WERI-Rb-1 (cell line): ENCODE measurements around the gene MSANTD3.
"Not testable (repeated sequence)": the region's sequence is repeated elsewhere in the genome, so short reads cannot be mapped to it uniquely, and the experiment has no call there.

Experiments
- DNase-seq: peaks from one replicate; pipeline ENCODE4 v3.0.0-alpha.2; 2020
- H3K27ac ChIP-seq: fragments of 250-450 bp; sonication (Bioruptor Pico); 2 replicates; pipeline ENCODE4 v1.5.1; 2020; ENCODE audit warnings: mild to moderate bottlenecking, moderate library complexity
- H3K27me3 ChIP-seq: fragments of 250-450 bp; sonication (Bioruptor Pico); 2 replicates; pipeline ENCODE4 v1.5.1; 2021; ENCODE audit warnings: mild to moderate bottlenecking, low read depth, moderate library complexity; ENCODE audit not compliant: insufficient read depth, severe bottlenecking
- H3K36me3 ChIP-seq: fragments of 250-450 bp; sonication (Bioruptor Pico); 2 replicates; pipeline ENCODE4 v1.5.1; 2020; ENCODE audit warnings: mild to moderate bottlenecking, moderate library complexity
- H3K4me3 ChIP-seq: 2 replicates; pipeline ENCODE4 v1.5.1; 2011; ENCODE audit warnings: low read depth, mild to moderate bottlenecking, control low read depth, low read length
- H3K9me3 ChIP-seq: fragments of 250-450 bp; sonication (Bioruptor Pico); 2 replicates; pipeline ENCODE4 v1.5.1; 2021; ENCODE audit warnings: mild to moderate bottlenecking, moderate library complexity; ENCODE audit not compliant: severe bottlenecking
- TF ChIP-seq, protein P1 (sequence below): IDR thresholded peaks from 2 replicates; pipeline ENCODE4 v1.5.1; 2011; ENCODE audit warnings: low read depth, mild to moderate bottlenecking, control low read depth, inconsistent platforms, low read length

The MSANTD3 gene

DNA sequence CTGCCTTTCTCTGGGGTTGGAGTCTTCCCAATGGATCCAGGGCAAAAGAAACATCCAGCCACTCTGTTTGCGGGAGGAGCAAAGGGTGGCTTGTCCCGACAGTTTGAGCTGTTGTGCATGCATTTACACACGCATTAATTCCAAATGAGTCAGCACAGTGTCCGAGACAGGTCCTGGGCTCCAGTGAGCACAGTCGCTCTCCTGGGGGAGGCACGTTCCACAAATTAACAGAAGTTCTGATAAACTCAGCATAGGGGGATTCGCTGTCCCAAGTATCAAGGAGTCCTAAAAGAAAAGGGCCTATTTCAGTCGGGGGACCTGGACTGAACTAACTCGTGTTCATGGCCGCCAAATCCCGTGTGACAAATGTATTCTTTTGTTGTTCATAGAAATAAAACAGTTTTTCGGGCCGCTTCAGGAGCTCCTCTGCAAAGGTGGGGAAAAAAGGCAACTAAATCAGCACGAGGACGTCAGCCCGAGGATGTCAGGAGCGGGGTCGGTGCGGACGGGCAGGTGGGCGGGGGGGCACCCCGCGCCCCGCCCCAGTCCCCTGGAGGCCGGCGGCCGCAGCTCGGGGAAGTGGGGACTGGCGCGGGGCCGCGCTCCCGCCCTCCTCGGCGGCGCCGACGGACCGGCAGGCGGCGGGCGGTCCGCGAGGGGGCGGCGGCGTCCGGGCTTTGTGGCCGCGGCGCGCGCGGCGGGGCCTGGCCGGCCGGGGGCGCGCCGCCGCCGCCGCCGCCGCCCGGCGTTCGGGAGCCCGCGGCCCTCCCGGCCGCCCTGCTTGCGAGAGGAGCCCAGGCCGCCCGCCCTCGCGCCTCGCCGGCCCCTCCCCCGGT, at the start of gene MSANTD3:
Gene MSANTD3, plus strand, starts transcription at position 614 of the 836 bp plus-strand sequence. CDS start 14,796 bp downstream, outside the sequence.
- Histone ChIP-seq H3K27me3 (no peaks in the 10 kb centered on the region), H3K36me3 (peaks cover 4% of the 10 kb centered on the region; the same call in 1 of the 2 replicates), H3K9me3 (no peaks in the 10 kb centered on the region), H3K27ac (peak within 1 kb of the TSS; percentile 91), H3K4me3 (peak within 1 kb of the TSS; percentile 87)
- DNase-seq: peak; percentile 70
- TF ChIP-seq, protein P1, sequence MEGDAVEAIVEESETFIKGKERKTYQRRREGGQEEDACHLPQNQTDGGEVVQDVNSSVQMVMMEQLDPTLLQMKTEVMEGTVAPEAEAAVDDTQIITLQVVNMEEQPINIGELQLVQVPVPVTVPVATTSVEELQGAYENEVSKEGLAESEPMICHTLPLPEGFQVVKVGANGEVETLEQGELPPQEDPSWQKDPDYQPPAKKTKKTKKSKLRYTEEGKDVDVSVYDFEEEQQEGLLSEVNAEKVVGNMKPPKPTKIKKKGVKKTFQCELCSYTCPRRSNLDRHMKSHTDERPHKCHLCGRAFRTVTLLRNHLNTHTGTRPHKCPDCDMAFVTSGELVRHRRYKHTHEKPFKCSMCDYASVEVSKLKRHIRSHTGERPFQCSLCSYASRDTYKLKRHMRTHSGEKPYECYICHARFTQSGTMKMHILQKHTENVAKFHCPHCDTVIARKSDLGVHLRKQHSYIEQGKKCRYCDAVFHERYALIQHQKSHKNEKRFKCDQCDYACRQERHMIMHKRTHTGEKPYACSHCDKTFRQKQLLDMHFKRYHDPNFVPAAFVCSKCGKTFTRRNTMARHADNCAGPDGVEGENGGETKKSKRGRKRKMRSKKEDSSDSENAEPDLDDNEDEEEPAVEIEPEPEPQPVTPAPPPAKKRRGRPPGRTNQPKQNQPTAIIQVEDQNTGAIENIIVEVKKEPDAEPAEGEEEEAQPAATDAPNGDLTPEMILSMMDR: no peak

DNA sequence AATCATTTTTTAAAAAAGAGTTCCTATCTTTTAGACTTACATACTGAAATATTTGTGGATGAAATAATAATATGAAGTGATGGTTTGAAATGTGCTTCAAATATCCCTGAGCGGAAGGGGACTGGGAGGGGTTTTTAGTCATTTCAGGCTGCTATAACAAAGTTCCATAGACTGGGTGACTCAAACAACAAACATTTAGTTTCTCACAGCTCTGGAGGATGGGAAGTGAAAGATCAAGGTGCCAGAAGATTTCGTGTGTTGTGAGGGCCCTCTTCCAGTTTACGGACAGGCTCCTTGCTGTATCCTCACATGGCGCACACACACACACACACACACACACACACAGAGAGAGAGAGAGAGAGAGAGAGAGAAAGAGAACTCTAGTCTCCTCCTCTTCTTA, 47.1 kb upstream of the MSANTD3 start:
- Histone ChIP-seq H3K4me3 (no peak overlapping the region), H3K36me3 (no peaks in the 10 kb centered on the region), H3K27ac (no peak overlapping the region), H3K9me3 (peaks cover 12% of the 10 kb centered on the region), H3K27me3 (no peaks in the 10 kb centered on the region)
- DNase-seq: no peak
- TF ChIP-seq, protein P1: no peak

DNA sequence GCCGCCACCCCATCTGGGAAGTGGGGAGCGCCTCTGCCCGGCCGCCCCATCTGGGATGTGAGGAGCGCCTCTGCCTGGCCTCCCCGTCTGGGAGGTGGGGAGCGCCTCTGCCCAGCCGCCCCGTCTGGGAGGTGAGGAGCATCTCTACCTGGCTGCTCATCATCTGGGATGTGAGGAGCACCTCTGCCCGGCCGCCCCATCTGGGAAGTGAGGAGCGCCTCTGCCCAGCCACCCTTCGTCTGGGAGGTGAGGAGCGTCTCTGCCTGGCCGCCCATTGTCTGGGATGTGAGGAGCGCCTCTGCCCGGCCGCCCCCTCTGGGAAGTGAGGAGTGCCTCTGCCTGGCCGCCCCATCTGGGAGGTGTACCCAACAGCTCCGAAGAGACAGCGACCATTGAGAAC, 34.0 kb upstream of the MSANTD3 start:
- not testable (repeated sequence) for H3K4me3 ChIP-seq, H3K36me3 ChIP-seq

GRCh38 chr9:100394032-100394695, 32.8 kb upstream of the MSANTD3 start:
- DNase-seq: no peak
- Histone ChIP-seq H3K27ac (no peak overlapping the region), H3K4me3 (no peak overlapping the region), H3K36me3 (no peaks in the 10 kb centered on the region), H3K9me3 (peaks cover 2% of the 10 kb centered on the region), H3K27me3 (no peaks in the 10 kb centered on the region)
- TF ChIP-seq, protein P1: no peak

More for the DNA sequence above, 34.0 kb upstream of the MSANTD3 start:
- H3K9me3 ChIP-seq, DNase-seq, H3K27me3 ChIP-seq, H3K27ac ChIP-seq: not testable (repeated sequence)

DNA sequence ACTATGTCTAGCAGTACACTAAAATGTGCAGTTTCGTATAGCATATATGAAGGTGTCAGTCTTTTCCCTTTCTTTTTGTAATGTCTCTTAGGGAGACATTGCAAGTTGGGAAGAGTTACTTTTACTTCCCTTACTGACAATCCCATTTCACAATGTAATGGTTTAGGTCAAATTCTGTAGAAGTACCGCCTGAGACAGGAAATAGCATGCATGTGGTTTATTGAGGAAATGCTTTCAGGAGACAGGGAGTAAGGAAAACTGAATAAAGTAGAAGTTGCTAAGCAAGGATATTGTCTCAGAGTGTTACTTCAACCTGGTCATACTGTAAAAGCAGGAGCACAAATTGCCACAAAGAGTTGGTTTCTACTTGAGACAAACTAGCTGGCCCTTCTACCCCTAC, 32.1 kb upstream of the MSANTD3 start:
- no peak overlapping the region for H3K4me3 ChIP-seq
- TF ChIP-seq, protein P1: no peak
- H3K36me3 ChIP-seq: no peaks in the 10 kb centered on the region
- no peak for DNase-seq
- H3K9me3 ChIP-seq: peaks cover 2% of the 10 kb centered on the region
- no peak overlapping the region for H3K27ac ChIP-seq
- H3K27me3 ChIP-seq: no peaks in the 10 kb centered on the region

DNA sequence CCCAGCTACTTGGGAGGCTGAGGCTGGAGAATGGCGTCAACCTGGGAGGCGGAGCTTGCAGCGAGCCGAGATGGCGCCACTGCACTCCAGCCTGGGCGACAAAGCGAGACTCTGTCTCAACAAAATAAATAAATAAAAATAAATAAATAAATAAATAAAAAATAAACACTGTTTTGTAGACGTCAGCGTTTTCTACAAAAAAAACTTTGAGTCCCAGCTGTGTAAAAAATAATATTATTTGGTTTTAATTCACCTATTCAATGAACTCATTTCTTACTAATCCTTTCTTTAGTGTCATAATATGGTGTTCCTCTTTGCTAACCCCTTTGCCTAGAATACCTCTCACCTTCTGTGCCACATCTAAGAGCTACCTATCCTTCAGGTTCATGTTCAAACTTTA, 30.2 kb upstream of the MSANTD3 start:
- no peak overlapping the region for H3K4me3 ChIP-seq
- no peaks in the 10 kb centered on the region for H3K36me3 ChIP-seq
- H3K27ac ChIP-seq: no peak overlapping the region
- no peaks in the 10 kb centered on the region for H3K27me3 ChIP-seq
- TF ChIP-seq, protein P1: no peak
- peaks cover 2% of the 10 kb centered on the region for H3K9me3 ChIP-seq
- DNase-seq: no peak
